Loucy (cell line): ENCODE measurements around the gene MAGEA2.

Source experiments
- CTCF ChIP-seq: fragments of 200-600 bp; sonication (generic); conservative IDR thresholded peaks from 2 replicates; pipeline ENCODE4 v1.5.1; 2014; ENCODE audit warnings: mild to moderate bottlenecking, antibody characterized with exemption, low read length
- EZH2phosphoT487 ChIP-seq: fragments of 200-600 bp; IDR thresholded peaks from 2 replicates; pipeline ENCODE4 v1.6.1; 2018; ENCODE audit warnings: antibody characterized with exemption, mild to moderate bottlenecking, moderate library complexity, borderline replicate concordance

GRCh38 chrX:152738560-152738959, 15.1 kb downstream of the MAGEA2 start:
- no peak for TF ChIP-seq CTCF
- TF ChIP-seq EZH2phosphoT487, result no peak
